Stomach (tissue), 4 donors: ENCODE data around the gene ZFPM1.

Source experiments
- POLR2A ChIP-seq, 4 donors: fragments of 450-650 bp; IDR thresholded peaks; one replicate each; pipeline ENCODE4 v1.6.1; 2016; ENCODE audit warnings: antibody characterized with exemption in 4 of 4, control low read depth in 2 of 4, mild to moderate bottlenecking in 1 of 4, moderate library complexity in 1 of 4
- TF ChIP-seq, protein P1 (sequence below), 7 experiments: fragments of 450-650 bp in 4 of 7; fragments of 200-600 bp in 3 of 7; sonication (generic) in 3 of 7; IDR thresholded peaks; one replicate each; pipeline ENCODE4 v1.5.1; 2016 to 2019; ENCODE audit warnings: antibody characterized with exemption in 7 of 7, control low read depth in 2 of 7, mild to moderate bottlenecking in 1 of 7

DNA sequence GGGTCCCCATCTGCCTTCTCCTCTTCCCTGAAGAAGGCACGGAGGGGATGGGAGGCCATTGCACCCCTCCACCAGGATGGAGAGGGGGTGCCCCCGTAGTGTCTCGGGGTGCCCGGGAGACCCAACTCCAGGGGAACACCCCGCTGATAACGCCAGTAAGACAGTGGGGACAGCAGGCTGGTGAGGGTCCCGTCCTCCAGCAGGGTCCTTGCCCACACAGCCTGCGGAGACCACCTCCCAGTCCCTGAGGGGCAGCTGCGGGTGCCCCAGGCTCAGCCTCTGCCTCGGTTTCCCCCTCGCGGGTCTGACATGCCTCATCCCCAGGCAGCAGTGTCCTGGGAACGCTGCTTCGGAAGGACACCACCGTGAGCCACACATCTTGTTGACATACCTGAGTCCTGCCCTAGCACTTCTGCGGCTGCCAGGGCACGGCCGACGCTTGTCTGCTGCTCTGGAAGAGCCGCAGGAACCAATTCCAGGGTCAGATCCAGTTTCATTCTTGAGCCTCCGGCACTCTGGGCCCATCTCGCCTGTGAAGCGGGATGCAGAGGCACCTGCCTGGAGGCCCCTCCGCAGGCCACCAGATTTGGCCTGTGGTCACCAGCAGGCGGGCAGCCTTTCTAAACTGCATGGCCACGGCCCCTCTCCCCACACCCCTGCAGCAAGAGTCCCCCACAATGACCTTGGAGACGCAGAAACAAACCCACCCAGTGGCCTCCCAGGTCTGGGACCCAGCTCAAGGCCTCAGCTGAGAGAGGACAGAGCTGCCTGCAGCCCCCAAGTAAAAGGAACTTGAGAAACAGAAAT lies 77.2 kb downstream of the ZFPM1 start:
- TF ChIP-seq POLR2A (IDR thresholded peaks at IDR 0.05): no peak
- TF ChIP-seq, protein P1, sequence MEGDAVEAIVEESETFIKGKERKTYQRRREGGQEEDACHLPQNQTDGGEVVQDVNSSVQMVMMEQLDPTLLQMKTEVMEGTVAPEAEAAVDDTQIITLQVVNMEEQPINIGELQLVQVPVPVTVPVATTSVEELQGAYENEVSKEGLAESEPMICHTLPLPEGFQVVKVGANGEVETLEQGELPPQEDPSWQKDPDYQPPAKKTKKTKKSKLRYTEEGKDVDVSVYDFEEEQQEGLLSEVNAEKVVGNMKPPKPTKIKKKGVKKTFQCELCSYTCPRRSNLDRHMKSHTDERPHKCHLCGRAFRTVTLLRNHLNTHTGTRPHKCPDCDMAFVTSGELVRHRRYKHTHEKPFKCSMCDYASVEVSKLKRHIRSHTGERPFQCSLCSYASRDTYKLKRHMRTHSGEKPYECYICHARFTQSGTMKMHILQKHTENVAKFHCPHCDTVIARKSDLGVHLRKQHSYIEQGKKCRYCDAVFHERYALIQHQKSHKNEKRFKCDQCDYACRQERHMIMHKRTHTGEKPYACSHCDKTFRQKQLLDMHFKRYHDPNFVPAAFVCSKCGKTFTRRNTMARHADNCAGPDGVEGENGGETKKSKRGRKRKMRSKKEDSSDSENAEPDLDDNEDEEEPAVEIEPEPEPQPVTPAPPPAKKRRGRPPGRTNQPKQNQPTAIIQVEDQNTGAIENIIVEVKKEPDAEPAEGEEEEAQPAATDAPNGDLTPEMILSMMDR (IDR thresholded peaks at IDR 0.05): no peak
